ENCODE data around the gene CEP162. TPM values are rescaled to one million over a fixed set of nuclear protein-coding genes. Genes with fewer than 3 reads are reported as not detected.

The CEP162 gene
- total and polyA plus RNA-seq, 10 of the 15 experiments (the other 5 are each of a cell fraction or from before 2014, with no cell fraction given): 2.7 to 7.9 (median 4.5) TPM

GRCh38 chr6:84273048-84273809, 45.8 kb upstream of the CEP162 start (continued):
- TF ChIP-seq ATF3 (IDR thresholded peaks at IDR 0.05; ENCODE audit: borderline replicate concordance, extremely low read depth, low read depth, low read length): no peak

- no peaks in the 10 kb centered on the region for H3K79me2 ChIP-seq (ENCODE audit: control insufficient read depth, insufficient read depth, low read length)
- FAIRE-seq (no peak), DNase-seq (ENCODE audit: low read depth, low spot score) (no peak), ATAC-seq (peak; percentile 70)
- SMC1A ChIA-PET (ENCODE audit: uncharacterized antibody, unreplicated experiment): interaction anchor here (0.6 to 1.1 kb wide), 2 partner anchors 10 to 393 kb away, joined by 3 read pairs; no protein-coding TSS in a partner anchor
- no peak overlapping the region for H3K4me3 ChIP-seq
- H3K9ac ChIP-seq (ENCODE audit: control insufficient read depth, insufficient read depth, low read length): no peak overlapping the region
- 5% methylated on average over 1 of the region's 1 CpG for WGBS (ENCODE audit: insufficient coverage, insufficient replicate concordance, low lambda C conversion rate, missing lambda C conversion rate)
- no peak overlapping the region for H2AFZ ChIP-seq (ENCODE audit: control insufficient read depth, low read depth, low read length)
- no peaks in the 10 kb centered on the region for H3K36me3 ChIP-seq (ENCODE audit: control insufficient read depth in 2 of 2, insufficient read depth in 2 of 2, low read length in 1 of 2)
- CTCF ChIA-PET: interaction anchor here (0.6 kb wide), 1 partner anchor 19 kb away, joined by 3 read pairs; no protein-coding TSS in a partner anchor
- H4K20me1 ChIP-seq (ENCODE audit: control insufficient read depth, insufficient read depth): no peaks in the 10 kb centered on the region
- H3K27me3 ChIP-seq (replicated peaks in 1 of 2; ENCODE audit: control insufficient read depth in 2 of 2, insufficient read depth in 2 of 2, low read length in 1 of 2): no peaks in the 10 kb centered on the region; a peak in 1 of 4 replicates
- BruUV-seq (replicated peaks): no TSS peak
- in situ Hi-C loops (cut with MboI): no loop called here
- H3K4me1 ChIP-seq (ENCODE audit: control insufficient read depth, insufficient read depth, low read length): no peaks in the 10 kb centered on the region
- intact Hi-C loops (cut with micrococcal nuclease; ENCODE audit: unreplicated experiment): no loop called here
- no peak overlapping the region for H3K27ac ChIP-seq (ENCODE audit: control insufficient read depth, insufficient read depth)
- RAD21 ChIA-PET (ENCODE audit: unreplicated experiment): no interaction called here
- H3K4me2 ChIP-seq (ENCODE audit: control insufficient read depth, insufficient read depth): no peak overlapping the region
- POLR2A ChIA-PET: no interaction called here
- no peaks in the 10 kb centered on the region for H3K9me3 ChIP-seq (replicated peaks; ENCODE audit: control insufficient read depth, insufficient read depth, low read length)
- no peak for TF ChIP-seq RAD51 (IDR thresholded peaks at IDR 0.05)
- TF ChIP-seq WRNIP1 (IDR thresholded peaks at IDR 0.05; ENCODE audit: borderline replicate concordance, low read depth, low read length): no peak
- TF ChIP-seq NR2C1 (IDR thresholded peaks at IDR 0.05): no peak
- no peak for TF ChIP-seq CBX3 (IDR thresholded peaks at IDR 0.05; ENCODE audit: borderline replicate concordance, low read depth)
- TF ChIP-seq DPF2 (IDR thresholded peaks at IDR 0.05): 0 out of 2 replicates have a peak, but pooled peaks have one; percentile 25
- no peak for TF ChIP-seq YBX1 (IDR thresholded peaks at IDR 0.05)
- no peak for TF ChIP-seq POLR2AphosphoS5 (IDR thresholded peaks at IDR 0.05; ENCODE audit: low read length)
- no peak for TF ChIP-seq BACH1 (IDR thresholded peaks at IDR 0.05; ENCODE audit: borderline replicate concordance)
- TF ChIP-seq MEF2A (IDR thresholded peaks at IDR 0.05; ENCODE audit: insufficient read depth, low read depth, low read length): no peak
- TF ChIP-seq GABPA (IDR thresholded peaks at IDR 0.05; ENCODE audit: low read depth): no peak
- TF ChIP-seq HSF1 (IDR thresholded peaks at IDR 0.05; ENCODE audit: low read depth, low read length): no peak
- no peak for TF ChIP-seq PML (IDR thresholded peaks at IDR 0.05; ENCODE audit: low read length)
- TF ChIP-seq CEBPZ (IDR thresholded peaks at IDR 0.05; ENCODE audit: low read depth, low read length): no peak
- peak; percentile 43; the same call in 1 of the 2 replicates for TF ChIP-seq IKZF1 (conservative IDR thresholded peaks at IDR 0.05)
Observed at GRCh38 chr6:84272298-84272697, 44.9 kb upstream of the CEP162 start.
